ENCODE measurements around the gene YWHAQ. TPM values are rescaled to one million over a fixed set of nuclear protein-coding genes. Genes with fewer than 3 reads are reported as not detected.

The YWHAQ gene
- total and polyA plus RNA-seq, 9 of the 15 experiments (the other 6 are each of a cell fraction or from before 2014, with no cell fraction given): 63.1 to 359 (median 203) TPM

- peaks cover 54% of the 10 kb centered on the region for H3K36me3 ChIP-seq (ENCODE audit: control insufficient read depth, insufficient read depth, low read length)
- no peak overlapping the region for H3K4me3 ChIP-seq
- H3K9me1 ChIP-seq (ENCODE audit: control insufficient read depth, insufficient read depth, low read length): no peaks in the 10 kb centered on the region
- H3K9ac ChIP-seq (ENCODE audit: insufficient read depth in 1 of 2, low read depth in 2 of 2, low read length in 2 of 2): no peak overlapping the region
- H3K4me1 ChIP-seq (replicated peaks in 1 of 2; ENCODE audit: control insufficient read depth in 2 of 2, insufficient read depth in 2 of 2, low read length in 2 of 2): peaks cover 5 to 20% of the 10 kb centered on the region in 2 experiments; a peak in 3 of 5 replicates
- DNase-seq (ENCODE audit: extremely low read depth in 1 of 4, low spot score in 3 of 4) (no peak), FAIRE-seq (no peak), ATAC-seq (no peak)
- H3K27me3 ChIP-seq (ENCODE audit: control insufficient read depth in 2 of 2, insufficient read depth in 2 of 2, low read length in 2 of 2): no peaks in the 10 kb centered on the region
- no peak overlapping the region for H3K27ac ChIP-seq (ENCODE audit: extremely low read depth, low read depth, low read length)
- TF ChIP-seq CBX3 (IDR thresholded peaks at IDR 0.05; ENCODE audit: borderline replicate concordance in 1 of 2, low read length in 2 of 2): no peak
- no peak for TF ChIP-seq ZNF282 (CRISPR knock-in tag; IDR thresholded peaks at IDR 0.05)
- no peak for TF ChIP-seq ZNF165 (CRISPR knock-in tag; IDR thresholded peaks at IDR 0.05; ENCODE audit: borderline replicate concordance)
- no peak for TF ChIP-seq CREBBP (IDR thresholded peaks at IDR 0.05; ENCODE audit: low read depth, low read length)
- no peak for TF ChIP-seq ERF (CRISPR knock-in tag; IDR thresholded peaks at IDR 0.05)
- no peak for TF ChIP-seq ZNF347 (CRISPR knock-in tag; IDR thresholded peaks at IDR 0.05; ENCODE audit: low read depth)
- no peak for TF ChIP-seq NFIX (CRISPR knock-in tag; IDR thresholded peaks at IDR 0.05; ENCODE audit: low read depth)
- no peak for TF ChIP-seq SPI1 (IDR thresholded peaks at IDR 0.05; ENCODE audit: borderline replicate concordance, low read depth, low read length)
- no peak for TF ChIP-seq NCOA1 (IDR thresholded peaks at IDR 0.05; ENCODE audit: low read depth)
- intact Hi-C loops (cut with micrococcal nuclease): no loop called here
- no peaks in the 10 kb centered on the region; the same call in 1 of the 2 replicates for H4K20me1 ChIP-seq (replicated peaks; ENCODE audit: control insufficient read depth, insufficient read depth, low read length)
- BruUV-seq (replicated peaks): no TSS peak
- no peaks in the 10 kb centered on the region for H3K9me3 ChIP-seq (replicated peaks; ENCODE audit: control insufficient read depth, insufficient read depth, low read depth, low read length)
- H3K79me2 ChIP-seq (ENCODE audit: control insufficient read depth, insufficient read depth, low read length): peaks cover 65% of the 10 kb centered on the region
- in situ Hi-C loops (cut with MboI): no loop called here
- 81% methylated on average over 3 of the region's 3 CpGs for WGBS (ENCODE audit: insufficient coverage, low coverage, missing lambda C conversion rate)
- H2AFZ ChIP-seq (ENCODE audit: low read depth, low read length): no peak overlapping the region
- CTCF ChIA-PET (ENCODE audit: low intra/inter-chr PET ratio): no interaction called here
- POLR2A ChIA-PET: interaction anchor here (0.7 kb wide), 1 partner anchor 128 kb away, joined by 5 read pairs; no protein-coding TSS in a partner anchor
- H3K4me2 ChIP-seq (ENCODE audit: insufficient read depth, low read length): no peak overlapping the region
These were observed 38.1 kb downstream of the YWHAQ start for GRCh38 chr2:9592699-9593098.

Measured in K562 (cell line).